ENCODE measurements around the gene SEPSECS. TPM values are rescaled to one million over a fixed set of nuclear protein-coding genes. Genes with fewer than 3 reads are reported as not detected.

Gene SEPSECS
- total RNA-seq, 1 experiment from 2014 or later, result 10.6 TPM

DNA sequence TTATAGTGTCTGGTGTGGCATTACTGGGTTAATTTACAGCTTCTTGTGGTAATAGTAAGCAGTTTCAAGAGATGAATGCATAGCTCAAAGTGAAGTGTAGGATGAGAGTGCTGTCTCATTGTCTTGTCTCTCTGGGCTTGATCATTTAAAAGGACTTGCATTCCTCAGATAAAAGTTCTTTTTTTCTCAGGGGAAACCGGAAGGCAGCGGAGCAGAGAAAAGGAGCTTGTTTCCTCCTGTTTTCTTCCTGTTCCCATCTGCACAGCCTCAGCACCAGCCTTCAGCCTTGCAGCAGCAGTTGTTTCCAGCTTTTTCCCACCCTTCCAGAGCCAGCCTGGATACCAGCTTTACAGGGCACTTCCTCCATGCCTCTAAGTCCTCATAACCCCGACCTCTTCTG, 68.1 kb downstream of the SEPSECS start:
- ChIA-PET CTCF (no interaction called here), RAD21 (ENCODE audit: low non-redundant PET in 1 of 2, low total read pairs in 2 of 2, uncharacterized antibody in 2 of 2, unreplicated experiment in 2 of 2) (no interaction called here), POLR2A (no interaction called here)
- Histone ChIP-seq H3K79me2 (ENCODE audit: insufficient read depth, low read length) (no peaks in the 10 kb centered on the region), H3K9ac (ENCODE audit: low read length) (no peak overlapping the region), H2AFZ (ENCODE audit: low read depth, low read length, poor library complexity, severe bottlenecking) (no peak overlapping the region), H3K27me3 (ENCODE audit: insufficient read depth, low read length) (peaks cover 3% of the 10 kb centered on the region; the same call in 1 of the 2 replicates), H3K9me2 (ENCODE audit: insufficient read depth) (no peaks in the 10 kb centered on the region), H3K9me3 (ENCODE audit: control insufficient read depth in 1 of 2, insufficient read depth in 1 of 2, low read depth in 1 of 2, low read length in 2 of 2) (no peaks in the 10 kb centered on the region; a peak in 1 of 4 replicates), H3K27ac (ENCODE audit: low read depth, low read length) (no peak overlapping the region), H3K36me3 (ENCODE audit: control insufficient read depth in 1 of 2, insufficient read depth in 2 of 2, low read length in 2 of 2) (no peaks in the 10 kb centered on the region), H3K4me3 (replicated peaks in 1 of 2; ENCODE audit: low read depth in 1 of 2, low read length in 2 of 2) (no peak overlapping the region), H3K4me2 (ENCODE audit: low read length) (no peak overlapping the region), H4K20me1 (ENCODE audit: insufficient read depth) (no peaks in the 10 kb centered on the region), H3K4me1 (ENCODE audit: control insufficient read depth in 1 of 2, insufficient read depth in 2 of 2, low read length in 2 of 2) (no peaks in the 10 kb centered on the region)
- ATAC-seq, result no peak
- intact Hi-C loops (cut with micrococcal nuclease), result no loop called here
- BruUV-seq (replicated peaks), result no TSS peak
- DNase-seq (ENCODE audit: low read depth, low spot score), result no peak
- no peak for TF ChIP-seq EZH2phosphoT487 (IDR thresholded peaks at IDR 0.05; ENCODE audit: borderline replicate concordance)
- TF ChIP-seq EGR1 (IDR thresholded peaks at IDR 0.05; ENCODE audit: low read depth), result no peak
- no peak for TF ChIP-seq SP1 (IDR thresholded peaks at IDR 0.05; ENCODE audit: low read depth)
- TF ChIP-seq POLR2AphosphoS5 (IDR thresholded peaks at IDR 0.05; ENCODE audit: low read depth, low read length), result no peak
- TF ChIP-seq, protein P1, sequence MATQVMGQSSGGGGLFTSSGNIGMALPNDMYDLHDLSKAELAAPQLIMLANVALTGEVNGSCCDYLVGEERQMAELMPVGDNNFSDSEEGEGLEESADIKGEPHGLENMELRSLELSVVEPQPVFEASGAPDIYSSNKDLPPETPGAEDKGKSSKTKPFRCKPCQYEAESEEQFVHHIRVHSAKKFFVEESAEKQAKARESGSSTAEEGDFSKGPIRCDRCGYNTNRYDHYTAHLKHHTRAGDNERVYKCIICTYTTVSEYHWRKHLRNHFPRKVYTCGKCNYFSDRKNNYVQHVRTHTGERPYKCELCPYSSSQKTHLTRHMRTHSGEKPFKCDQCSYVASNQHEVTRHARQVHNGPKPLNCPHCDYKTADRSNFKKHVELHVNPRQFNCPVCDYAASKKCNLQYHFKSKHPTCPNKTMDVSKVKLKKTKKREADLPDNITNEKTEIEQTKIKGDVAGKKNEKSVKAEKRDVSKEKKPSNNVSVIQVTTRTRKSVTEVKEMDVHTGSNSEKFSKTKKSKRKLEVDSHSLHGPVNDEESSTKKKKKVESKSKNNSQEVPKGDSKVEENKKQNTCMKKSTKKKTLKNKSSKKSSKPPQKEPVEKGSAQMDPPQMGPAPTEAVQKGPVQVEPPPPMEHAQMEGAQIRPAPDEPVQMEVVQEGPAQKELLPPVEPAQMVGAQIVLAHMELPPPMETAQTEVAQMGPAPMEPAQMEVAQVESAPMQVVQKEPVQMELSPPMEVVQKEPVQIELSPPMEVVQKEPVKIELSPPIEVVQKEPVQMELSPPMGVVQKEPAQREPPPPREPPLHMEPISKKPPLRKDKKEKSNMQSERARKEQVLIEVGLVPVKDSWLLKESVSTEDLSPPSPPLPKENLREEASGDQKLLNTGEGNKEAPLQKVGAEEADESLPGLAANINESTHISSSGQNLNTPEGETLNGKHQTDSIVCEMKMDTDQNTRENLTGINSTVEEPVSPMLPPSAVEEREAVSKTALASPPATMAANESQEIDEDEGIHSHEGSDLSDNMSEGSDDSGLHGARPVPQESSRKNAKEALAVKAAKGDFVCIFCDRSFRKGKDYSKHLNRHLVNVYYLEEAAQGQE (IDR thresholded peaks at IDR 0.05; ENCODE audit: low read depth), result no peak
- no peak for TF ChIP-seq ZNF274 (IDR thresholded peaks at IDR 0.05; ENCODE audit: low read depth, low read length)

DNA sequence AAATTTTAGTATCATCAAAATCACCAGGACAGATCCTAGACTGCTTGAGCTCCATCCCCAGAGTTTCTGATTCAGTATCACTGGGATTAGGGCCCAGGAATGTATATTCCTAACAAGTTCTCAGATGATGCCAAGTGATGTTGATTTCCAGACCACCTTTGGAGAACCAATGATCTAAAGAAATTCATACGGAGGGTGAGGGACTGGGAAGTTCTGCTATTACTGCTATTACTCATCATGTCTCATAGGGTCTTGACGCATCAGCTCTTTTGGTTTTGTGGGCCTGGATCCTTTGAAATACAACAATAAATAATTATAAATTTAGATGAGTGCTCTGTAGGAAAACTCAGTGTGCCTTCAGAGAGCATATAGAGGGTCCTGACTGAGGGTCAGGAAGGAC, 69.7 kb downstream of the SEPSECS start:
- ChIA-PET RAD21 (ENCODE audit: low non-redundant PET in 1 of 2, low total read pairs in 2 of 2, uncharacterized antibody in 2 of 2, unreplicated experiment in 2 of 2) (no interaction called here), POLR2A (no interaction called here)
- no TSS peak for BruUV-seq (replicated peaks)

More for the DNA sequence above, 69.7 kb downstream of the SEPSECS start:
- TF ChIP-seq ZNF274 (IDR thresholded peaks at IDR 0.05; ENCODE audit: low read depth, low read length) (no peak), RAD21 (IDR thresholded peaks at IDR 0.05; ENCODE audit: low read depth) (no peak), JUND (IDR thresholded peaks at IDR 0.05) (no peak), ELF1 (IDR thresholded peaks at IDR 0.05; ENCODE audit: borderline replicate concordance, low read depth) (no peak), EZH2 (IDR thresholded peaks at IDR 0.05) (no peak), POLR2AphosphoS5 (IDR thresholded peaks at IDR 0.05; ENCODE audit: low read depth, low read length) (no peak), SIN3A (IDR thresholded peaks at IDR 0.05; ENCODE audit: low read depth) (no peak), SRF (IDR thresholded peaks at IDR 0.05; ENCODE audit: low read depth) (no peak), FOSL1 (IDR thresholded peaks at IDR 0.05; ENCODE audit: low read depth) (no peak), YY1 (IDR thresholded peaks at IDR 0.05; ENCODE audit: extremely low read depth, insufficient replicate concordance, low read depth, low read length) (no peak)
- TF ChIP-seq, protein P1 (IDR thresholded peaks at IDR 0.05; ENCODE audit: low read depth), result no peak
- H3K9ac ChIP-seq (ENCODE audit: low read length), result no peak overlapping the region
- no peak for ATAC-seq
- no peak overlapping the region for H2AFZ ChIP-seq (ENCODE audit: low read depth, low read length, poor library complexity, severe bottlenecking)
- H3K4me2 ChIP-seq (ENCODE audit: low read length), result no peak overlapping the region
- H3K36me3 ChIP-seq (ENCODE audit: control insufficient read depth in 1 of 2, insufficient read depth in 2 of 2, low read length in 2 of 2), result no peaks in the 10 kb centered on the region
- CTCF ChIA-PET, result no interaction called here
- no peaks in the 10 kb centered on the region for H3K4me1 ChIP-seq (ENCODE audit: control insufficient read depth in 1 of 2, insufficient read depth in 2 of 2, low read length in 2 of 2)
- H3K4me3 ChIP-seq (replicated peaks in 1 of 2; ENCODE audit: low read depth in 1 of 2, low read length in 2 of 2), result no peak overlapping the region
- H3K9me2 ChIP-seq (ENCODE audit: insufficient read depth), result no peaks in the 10 kb centered on the region
- no peaks in the 10 kb centered on the region for H4K20me1 ChIP-seq (ENCODE audit: insufficient read depth)
- H3K27ac ChIP-seq (ENCODE audit: low read depth, low read length), result no peak overlapping the region
- peaks cover 3% of the 10 kb centered on the region; the same call in 1 of the 2 replicates for H3K27me3 ChIP-seq (ENCODE audit: insufficient read depth, low read length)
- no peak for DNase-seq (ENCODE audit: low read depth, low spot score)
- intact Hi-C loops (cut with micrococcal nuclease), result no loop called here
- H3K79me2 ChIP-seq (ENCODE audit: insufficient read depth, low read length), result no peaks in the 10 kb centered on the region
- H3K9me3 ChIP-seq (ENCODE audit: control insufficient read depth in 1 of 2, insufficient read depth in 1 of 2, low read depth in 1 of 2, low read length in 2 of 2), result no peaks in the 10 kb centered on the region; a peak in 1 of 4 replicates

All from HCT116 (cell line).